Panc1 (cell line): ENCODE data around the gene ARTN. TPM values are rescaled to one million over a fixed set of nuclear protein-coding genes. Genes with fewer than 3 reads are reported as not detected.

ENCODE experiments used
- ATAC-seq: fragments of 200-7000 bp; cut with Tn5 transposase; 2 replicates; pipeline ENCODE4 v1.9.1; 2020; ENCODE audit warnings: mild to moderate bottlenecking, moderate library complexity
- BruUV-seq: library from RNA; stranded (reverse); fragments of 400-500 nt; replicated peaks from 2 replicates; lab custom pipeline; 2021; lab: Mats Ljungman, UMichigan
- CTCF ChIA-PET: fragments of 300-600 bp; sonication (Branson Sonifier 250); formaldehyde crosslinking; loops from one replicate; lab custom pipeline; 2022; ENCODE audit warnings: antibody characterized with exemption; lab: Charles Lee
- POLR2A ChIA-PET: fragments of 300-600 bp; sonication (Branson Sonifier 250); formaldehyde crosslinking; loops from one replicate; lab custom pipeline; 2022; ENCODE audit warnings: antibody characterized with exemption; lab: Charles Lee
- DNase-seq: peaks from one replicate; pipeline ENCODE4 v3.0.0-alpha.2; 2010; ENCODE audit warnings: low read depth, low spot score
- H3K27ac ChIP-seq: 2 replicates; pipeline ENCODE4 v1.5.1; 2011; ENCODE audit warnings: mild to moderate bottlenecking, low read length, inconsistent platforms
- H3K27me3 ChIP-seq: fragments of 200-500 bp; sonication (Bioruptor generic); 2 replicates; pipeline ENCODE4 v1.6.0; 2014; ENCODE audit warnings: low read length, inconsistent platforms; ENCODE audit not compliant: control insufficient read depth, insufficient read depth
- H3K36me3 ChIP-seq: fragments of 200-500 bp; sonication (Bioruptor generic); 2 replicates; pipeline ENCODE4 v1.5.1; 2014; ENCODE audit warnings: inconsistent platforms, mild to moderate bottlenecking, low read length, moderate library complexity; ENCODE audit not compliant: control insufficient read depth, insufficient read depth
- H3K4me1 ChIP-seq: 2 replicates; pipeline ENCODE4 v1.5.1; 2011; ENCODE audit warnings: inconsistent platforms, mild to moderate bottlenecking, low read length, moderate library complexity; ENCODE audit not compliant: control insufficient read depth, insufficient read depth
- H3K4me3 ChIP-seq, 2 experiments: 2 replicates each; pipeline ENCODE4 v1.5.1; 2011 to 2012; ENCODE audit warnings: low read depth in 2 of 2, low read length in 2 of 2, mild to moderate bottlenecking in 2 of 2, inconsistent platforms in 1 of 2, moderate library complexity in 1 of 2
- H3K9me3 ChIP-seq: fragments of 200-500 bp; sonication (Bioruptor generic); 2 replicates; pipeline ENCODE4 v1.5.1; 2014; ENCODE audit warnings: low read depth, mild to moderate bottlenecking, inconsistent platforms, low read length, moderate library complexity; ENCODE audit not compliant: control insufficient read depth, insufficient read depth
- POLR2AphosphoS5 ChIP-seq: IDR thresholded peaks from 2 replicates; pipeline ENCODE4 v1.6.1; 2012; ENCODE audit warnings: mild to moderate bottlenecking, low read depth, low read length, moderate library complexity
- REST ChIP-seq, 2 experiments: IDR thresholded peaks; 2 replicates each; pipeline ENCODE4 v1.6.1; 2011 to 2012; ENCODE audit warnings: low read depth in 2 of 2, control low read depth in 1 of 2, low read length in 1 of 2, mild to moderate bottlenecking in 1 of 2, moderate library complexity in 1 of 2; ENCODE audit not compliant: insufficient read depth in 1 of 2
- SIN3A ChIP-seq: IDR thresholded peaks from 2 replicates; pipeline ENCODE4 v1.6.1; 2012; ENCODE audit warnings: low read depth, mild to moderate bottlenecking, low read length, moderate library complexity, borderline replicate concordance; ENCODE audit not compliant: insufficient read depth
- TCF7L2 ChIP-seq: IDR thresholded peaks from 2 replicates; pipeline ENCODE4 v1.6.1; 2011; ENCODE audit warnings: mild to moderate bottlenecking, low read depth, low read length, inconsistent platforms
- in situ Hi-C: cut with HindIII; loops from 2 replicates; pipeline ENCODE4 v1.10.0; 2016; ENCODE audit warnings: low sequenced_read_pairs, low pct_unique_long_range_greater_than_20kb
- intact Hi-C: fragments of 100-400 bp; cut with micrococcal nuclease; formaldehyde crosslinking; loops from one replicate; pipeline ENCODE4 v1.10.0; 2022; ENCODE audit not compliant: unreplicated experiment
- total RNA-seq: library from RNA; stranded (reverse); gene quantifications from one replicate; pipeline ENCODE4 v1.2.1, GENCODE V29; 2021; ENCODE audit not compliant: unreplicated experiment
- TF ChIP-seq, protein P1 (sequence below): fragments of 450-650 bp; IDR thresholded peaks from 2 replicates; pipeline ENCODE4 v1.5.1; 2017; ENCODE audit warnings: mild to moderate bottlenecking

Gene ARTN
- total RNA-seq, 1 experiment from 2014 or later, result 0.49 TPM

DNA sequence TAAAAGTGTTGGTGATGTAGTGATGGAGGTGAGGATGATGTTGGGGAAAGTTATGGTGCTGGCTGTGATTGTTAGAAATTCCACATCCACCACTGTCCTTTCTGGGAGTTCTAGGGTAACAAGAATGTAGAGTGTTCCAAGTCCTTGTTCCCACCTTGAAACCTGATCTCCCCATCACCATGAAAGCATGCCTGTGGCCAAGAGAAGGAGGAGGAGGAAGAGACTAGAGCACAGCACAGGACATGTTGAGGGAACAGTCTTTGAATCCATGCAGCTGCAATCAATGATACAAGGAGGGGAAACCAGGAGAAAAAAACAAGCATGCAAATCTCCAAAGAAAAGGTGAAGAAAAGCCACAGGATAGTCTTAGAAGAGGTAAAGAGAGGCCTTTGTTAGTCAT is 45.9 kb upstream of the ARTN start:
- Histone ChIP-seq H3K4me1 (no peaks in the 10 kb centered on the region), H3K4me3 (no peak overlapping the region), H3K36me3 (no peaks in the 10 kb centered on the region), H3K27ac (no peak overlapping the region), H3K27me3 (no peaks in the 10 kb centered on the region), H3K9me3 (no peaks in the 10 kb centered on the region)
- BruUV-seq, result no TSS peak
- no peak for TF ChIP-seq REST (IDR thresholded peaks at IDR 0.05; ENCODE audit: insufficient read depth in 1 of 2, low read depth in 2 of 2, low read length in 1 of 2)
- no peak for TF ChIP-seq POLR2AphosphoS5
- no peak for TF ChIP-seq SIN3A
- TF ChIP-seq, protein P1, sequence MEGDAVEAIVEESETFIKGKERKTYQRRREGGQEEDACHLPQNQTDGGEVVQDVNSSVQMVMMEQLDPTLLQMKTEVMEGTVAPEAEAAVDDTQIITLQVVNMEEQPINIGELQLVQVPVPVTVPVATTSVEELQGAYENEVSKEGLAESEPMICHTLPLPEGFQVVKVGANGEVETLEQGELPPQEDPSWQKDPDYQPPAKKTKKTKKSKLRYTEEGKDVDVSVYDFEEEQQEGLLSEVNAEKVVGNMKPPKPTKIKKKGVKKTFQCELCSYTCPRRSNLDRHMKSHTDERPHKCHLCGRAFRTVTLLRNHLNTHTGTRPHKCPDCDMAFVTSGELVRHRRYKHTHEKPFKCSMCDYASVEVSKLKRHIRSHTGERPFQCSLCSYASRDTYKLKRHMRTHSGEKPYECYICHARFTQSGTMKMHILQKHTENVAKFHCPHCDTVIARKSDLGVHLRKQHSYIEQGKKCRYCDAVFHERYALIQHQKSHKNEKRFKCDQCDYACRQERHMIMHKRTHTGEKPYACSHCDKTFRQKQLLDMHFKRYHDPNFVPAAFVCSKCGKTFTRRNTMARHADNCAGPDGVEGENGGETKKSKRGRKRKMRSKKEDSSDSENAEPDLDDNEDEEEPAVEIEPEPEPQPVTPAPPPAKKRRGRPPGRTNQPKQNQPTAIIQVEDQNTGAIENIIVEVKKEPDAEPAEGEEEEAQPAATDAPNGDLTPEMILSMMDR, result no peak
- ChIA-PET CTCF (no interaction called here), POLR2A (no interaction called here)
- intact Hi-C loops, result no loop called here
- in situ Hi-C loops, result no loop called here
- no peak for DNase-seq
- ATAC-seq, result no peak

DNA sequence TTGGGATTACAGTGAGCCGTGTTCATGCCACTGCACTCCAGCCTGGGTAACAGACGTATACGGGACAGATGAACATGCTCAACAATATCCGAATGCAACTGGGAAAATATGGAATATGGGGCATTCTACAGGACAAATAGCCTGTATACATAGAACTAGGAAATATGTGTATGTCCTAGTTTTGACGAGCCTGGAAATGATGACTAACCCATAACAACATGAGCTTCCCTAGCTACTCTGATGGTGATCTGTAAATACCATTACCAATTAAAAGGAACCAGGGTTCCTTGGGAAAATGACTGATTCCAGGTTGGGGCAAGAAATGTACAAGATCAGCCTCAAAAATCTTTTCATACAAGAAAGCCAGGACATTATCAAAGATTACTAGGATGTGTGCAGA is 42.8 kb upstream of the ARTN start:
- Histone ChIP-seq H3K27ac (no peak overlapping the region), H3K9me3 (no peaks in the 10 kb centered on the region), H3K4me3 (no peak overlapping the region), H3K4me1 (no peaks in the 10 kb centered on the region), H3K27me3 (no peaks in the 10 kb centered on the region), H3K36me3 (no peaks in the 10 kb centered on the region)
- POLR2A ChIA-PET, result no interaction called here
- no peak for DNase-seq
- in situ Hi-C loops (no loop called here), intact Hi-C loops (no loop called here)
- CTCF ChIA-PET, result interaction anchor here (0.8 kb wide), 1 partner anchor 128 kb away, joined by 3 read pairs; no protein-coding TSS in a partner anchor
- ATAC-seq, result no peak
- TF ChIP-seq SIN3A, result no peak
- TF ChIP-seq REST (IDR thresholded peaks at IDR 0.05; ENCODE audit: insufficient read depth in 1 of 2, low read depth in 2 of 2, low read length in 1 of 2), result no peak
- TF ChIP-seq, protein P1, result no peak
- TF ChIP-seq POLR2AphosphoS5, result no peak
- TF ChIP-seq TCF7L2, result no peak
- BruUV-seq, result no TSS peak
